ENCODE data around the gene FRAS1.
"Not testable (repeated sequence)": the region's sequence is repeated elsewhere in the genome, so short reads cannot be mapped to it uniquely, and the experiment has no call there.

Gene FRAS1

GRCh38 chr4:78297116-78297800 is 240.1 kb downstream of the FRAS1 start:
- no peak for DNase-seq

- no peak for DNase-seq
Measured at GRCh38 chr4:78298618-78299017, 241.5 kb downstream of the FRAS1 start.

GRCh38 chr4:78299565-78299972 is 242.4 kb downstream of the FRAS1 start:
- no peak for DNase-seq

- DNase-seq: not testable (repeated sequence)
Measured at GRCh38 chr4:78307263-78307662, 250.1 kb downstream of the FRAS1 start.

- DNase-seq: no peak
Measured at GRCh38 chr4:78308517-78308916, 251.4 kb downstream of the FRAS1 start.

GRCh38 chr4:78309352-78309751 is 252.2 kb downstream of the FRAS1 start:
- no peak for DNase-seq

GRCh38 chr4:78310007-78310739 is 253.1 kb downstream of the FRAS1 start:
- DNase-seq: no peak

GRCh38 chr4:78310740-78311115 is 253.6 kb downstream of the FRAS1 start:
- DNase-seq: no peak

GRCh38 chr4:78311306-78311705 is 254.2 kb downstream of the FRAS1 start:
- DNase-seq: no peak

- DNase-seq: no peak
Measured at GRCh38 chr4:78312989-78313753, 256.0 kb downstream of the FRAS1 start.

- DNase-seq: no peak
Measured at GRCh38 chr4:78313754-78314120, 256.6 kb downstream of the FRAS1 start.

- no peak for DNase-seq
Measured at GRCh38 chr4:78318126-78318525, 261.0 kb downstream of the FRAS1 start.

- DNase-seq: no peak
Measured at GRCh38 chr4:78320349-78320935, 263.3 kb downstream of the FRAS1 start.

- no peak for DNase-seq
Measured at GRCh38 chr4:78322032-78322431, 264.9 kb downstream of the FRAS1 start.

GRCh38 chr4:78323439-78323838 is 266.3 kb downstream of the FRAS1 start:
- no peak for DNase-seq

- no peak for DNase-seq
Measured at GRCh38 chr4:78324625-78325024, 267.5 kb downstream of the FRAS1 start.

- no peak for DNase-seq
Measured at GRCh38 chr4:78325271-78326157, 268.4 kb downstream of the FRAS1 start.

- not testable (repeated sequence) for DNase-seq
Measured at GRCh38 chr4:78328591-78328990, 271.5 kb downstream of the FRAS1 start.

GRCh38 chr4:78331186-78331585 is 274.1 kb downstream of the FRAS1 start:
- DNase-seq: no peak

- no peak for DNase-seq
Measured at GRCh38 chr4:78331965-78332364, 274.8 kb downstream of the FRAS1 start.

- no peak for DNase-seq
Measured at GRCh38 chr4:78332976-78333375, 275.9 kb downstream of the FRAS1 start.
